ENCODE measurements around the gene RGL3. TPM values are rescaled to one million over a fixed set of nuclear protein-coding genes. Genes with fewer than 3 reads are reported as not detected.

Gene RGL3
- total RNA-seq, 1 experiment from 2014 or later: 100 TPM

DNA sequence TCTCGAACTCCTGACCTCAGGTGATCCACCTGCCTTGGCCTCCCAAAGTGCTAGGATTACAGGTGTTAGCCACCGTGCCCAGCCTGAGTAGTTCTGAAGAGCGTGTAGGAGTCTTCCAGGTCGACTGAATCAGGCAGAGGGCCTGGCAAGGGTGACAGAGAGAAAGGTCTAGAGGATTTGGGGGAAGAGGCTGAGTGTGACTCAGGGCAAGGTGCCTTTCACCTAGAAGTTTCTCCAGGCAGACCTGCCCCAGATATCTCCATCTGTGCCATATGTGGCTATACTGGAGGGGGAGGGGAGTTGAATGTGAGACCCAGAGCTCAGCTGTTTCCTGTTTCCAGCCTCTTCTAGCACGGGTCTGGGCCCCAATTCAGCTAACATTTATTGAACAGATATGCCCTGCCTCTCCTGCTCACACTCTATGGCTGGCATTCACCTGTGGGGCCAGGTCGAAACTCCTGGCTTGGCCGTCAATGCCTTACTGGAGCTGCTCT is 71.5 kb downstream of the RGL3 start:
- Histone ChIP-seq H3F3A (ENCODE audit: insufficient read depth, low read depth) (peaks cover 47% of the 10 kb centered on the region), H3K27ac (peak overlapping the region; percentile 67), H3K4me1 (replicated peaks; ENCODE audit: insufficient read depth) (peaks cover 36% of the 10 kb centered on the region), H3K4me3 (no peak overlapping the region), H3K9me3 (ENCODE audit: insufficient read depth, low read depth) (no peaks in the 10 kb centered on the region), H3K4me2 (peak overlapping the region; percentile 86), H4K20me1 (ENCODE audit: insufficient read depth) (no peaks in the 10 kb centered on the region), H3K36me3 (ENCODE audit: low read depth) (peaks cover 3% of the 10 kb centered on the region; the same call in 1 of the 2 replicates), H2AFZ (no peak overlapping the region), H3K27me3 (ENCODE audit: insufficient read depth, low read depth) (no peaks in the 10 kb centered on the region), H3K79me2 (ENCODE audit: low read depth) (peaks cover 24% of the 10 kb centered on the region), H3K9me2 (ENCODE audit: insufficient read depth) (no peaks in the 10 kb centered on the region)
- intact Hi-C loops (cut with micrococcal nuclease; ENCODE audit: unreplicated experiment): loop anchor here (2.0 kb wide), 1 partner anchor 23 kb away; no protein-coding TSS in a partner anchor
- ChIA-PET CTCF (no interaction called here), POLR2A (ENCODE audit: unreplicated experiment) (interaction anchor here (1.1 kb wide), 1 partner anchor 11 kb away, joined by 18 read pairs; no protein-coding TSS in a partner anchor)
- BruUV-seq (replicated peaks): no TSS peak
- TF ChIP-seq, protein P1, sequence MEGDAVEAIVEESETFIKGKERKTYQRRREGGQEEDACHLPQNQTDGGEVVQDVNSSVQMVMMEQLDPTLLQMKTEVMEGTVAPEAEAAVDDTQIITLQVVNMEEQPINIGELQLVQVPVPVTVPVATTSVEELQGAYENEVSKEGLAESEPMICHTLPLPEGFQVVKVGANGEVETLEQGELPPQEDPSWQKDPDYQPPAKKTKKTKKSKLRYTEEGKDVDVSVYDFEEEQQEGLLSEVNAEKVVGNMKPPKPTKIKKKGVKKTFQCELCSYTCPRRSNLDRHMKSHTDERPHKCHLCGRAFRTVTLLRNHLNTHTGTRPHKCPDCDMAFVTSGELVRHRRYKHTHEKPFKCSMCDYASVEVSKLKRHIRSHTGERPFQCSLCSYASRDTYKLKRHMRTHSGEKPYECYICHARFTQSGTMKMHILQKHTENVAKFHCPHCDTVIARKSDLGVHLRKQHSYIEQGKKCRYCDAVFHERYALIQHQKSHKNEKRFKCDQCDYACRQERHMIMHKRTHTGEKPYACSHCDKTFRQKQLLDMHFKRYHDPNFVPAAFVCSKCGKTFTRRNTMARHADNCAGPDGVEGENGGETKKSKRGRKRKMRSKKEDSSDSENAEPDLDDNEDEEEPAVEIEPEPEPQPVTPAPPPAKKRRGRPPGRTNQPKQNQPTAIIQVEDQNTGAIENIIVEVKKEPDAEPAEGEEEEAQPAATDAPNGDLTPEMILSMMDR (conservative IDR thresholded peaks at IDR 0.05): no peak
- TF ChIP-seq EZH2 (IDR thresholded peaks at IDR 0.05; ENCODE audit: low read depth): no peak
- peak in 1 of 2 experiments; percentile 50 for DNase-seq

DNA sequence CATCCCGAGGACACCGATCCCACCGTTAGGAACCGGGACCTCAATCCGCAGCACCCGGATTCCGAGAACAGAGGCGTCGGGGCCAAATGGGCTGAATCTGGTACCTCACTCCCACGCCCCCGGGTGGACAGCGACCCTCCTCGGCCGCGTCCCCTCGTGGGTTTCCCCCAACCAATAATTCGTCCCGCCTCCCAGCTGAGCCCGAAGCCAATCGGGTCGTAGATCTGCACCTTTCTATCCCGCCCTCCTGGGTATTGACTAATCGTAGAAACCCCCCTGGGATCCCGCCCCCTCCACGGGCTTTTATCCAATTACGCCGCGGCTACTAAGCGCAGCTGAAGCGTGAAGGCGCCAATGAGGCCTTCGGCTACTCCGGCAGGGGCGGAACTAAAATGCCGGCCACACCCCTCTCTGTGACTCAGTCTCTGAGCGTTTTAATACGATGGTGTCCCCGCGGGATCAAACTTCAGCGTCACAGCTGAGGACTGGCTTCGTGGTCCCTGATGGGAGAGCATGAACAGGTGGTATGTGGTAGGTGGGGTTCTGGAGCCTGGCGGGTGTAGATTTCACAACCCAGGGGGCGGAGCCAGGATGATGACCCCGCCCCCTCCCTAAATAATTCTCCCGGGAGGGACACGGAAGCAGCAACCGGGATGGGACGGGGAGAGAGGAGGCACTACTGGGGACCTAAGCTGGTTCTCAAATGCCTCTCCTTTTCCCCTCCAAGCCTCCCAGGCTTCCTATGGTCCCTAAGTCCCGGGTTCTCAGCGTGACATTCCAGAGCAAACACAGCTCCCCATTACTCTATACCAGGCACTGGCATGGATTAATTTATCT is 72.8 kb downstream of the RGL3 start, which contains the start of the genes CCDC159 and TMEM205:
Gene CCDC159, plus strand, starts transcription at position 416 of the 837 bp plus-strand sequence. Its CDS starts 88 bp downstream, at position 504.
Gene TMEM205, minus strand, starts transcription at position 165 of the 837 bp plus-strand sequence. CDS start 649 bp downstream, outside the sequence.
- Histone ChIP-seq H2AFZ (peak within 1 kb of the TSS; percentile 80), H3K9me3 (ENCODE audit: insufficient read depth, low read depth) (no peaks in the 10 kb centered on the region), H3K9me2 (ENCODE audit: insufficient read depth) (no peaks in the 10 kb centered on the region), H4K20me1 (ENCODE audit: insufficient read depth) (no peaks in the 10 kb centered on the region), H3K27ac (peak within 1 kb of the TSS; percentile 67), H3K4me3 (peak within 1 kb of the TSS; percentile 90), H3K27me3 (ENCODE audit: insufficient read depth, low read depth) (no peaks in the 10 kb centered on the region), H3F3A (ENCODE audit: insufficient read depth, low read depth) (peaks cover 53% of the 10 kb centered on the region), H3K79me2 (ENCODE audit: low read depth) (peaks cover 29% of the 10 kb centered on the region), H3K4me2 (peak within 1 kb of the TSS; percentile 92), H3K4me1 (replicated peaks; ENCODE audit: insufficient read depth) (peaks cover 36% of the 10 kb centered on the region), H3K36me3 (ENCODE audit: low read depth) (peaks cover 14% of the 10 kb centered on the region)
- ChIA-PET CTCF (interaction anchor here (0.5 to 1.4 kb wide), 2 partner anchors 52 to 76 kb away, joined by 3 to 8 read pairs; no protein-coding TSS in a partner anchor), POLR2A (ENCODE audit: unreplicated experiment) (interaction anchor here (0.5 to 0.7 kb wide), 7 partner anchors 35 to 250 kb away, joined by 3 to 25 read pairs (median 4); no protein-coding TSS in a partner anchor)
- BruUV-seq (replicated peaks): no TSS peak
- peak; percentile 98 to 99 for DNase-seq
- intact Hi-C loops (cut with micrococcal nuclease; ENCODE audit: unreplicated experiment): loop anchor here (1.0 to 2.0 kb wide), 2 partner anchors 22 to 29 kb away; no protein-coding TSS in a partner anchor
- TF ChIP-seq, protein P1 (conservative IDR thresholded peaks at IDR 0.05): no peak
- TF ChIP-seq EZH2 (IDR thresholded peaks at IDR 0.05; ENCODE audit: low read depth): no peak

DNA sequence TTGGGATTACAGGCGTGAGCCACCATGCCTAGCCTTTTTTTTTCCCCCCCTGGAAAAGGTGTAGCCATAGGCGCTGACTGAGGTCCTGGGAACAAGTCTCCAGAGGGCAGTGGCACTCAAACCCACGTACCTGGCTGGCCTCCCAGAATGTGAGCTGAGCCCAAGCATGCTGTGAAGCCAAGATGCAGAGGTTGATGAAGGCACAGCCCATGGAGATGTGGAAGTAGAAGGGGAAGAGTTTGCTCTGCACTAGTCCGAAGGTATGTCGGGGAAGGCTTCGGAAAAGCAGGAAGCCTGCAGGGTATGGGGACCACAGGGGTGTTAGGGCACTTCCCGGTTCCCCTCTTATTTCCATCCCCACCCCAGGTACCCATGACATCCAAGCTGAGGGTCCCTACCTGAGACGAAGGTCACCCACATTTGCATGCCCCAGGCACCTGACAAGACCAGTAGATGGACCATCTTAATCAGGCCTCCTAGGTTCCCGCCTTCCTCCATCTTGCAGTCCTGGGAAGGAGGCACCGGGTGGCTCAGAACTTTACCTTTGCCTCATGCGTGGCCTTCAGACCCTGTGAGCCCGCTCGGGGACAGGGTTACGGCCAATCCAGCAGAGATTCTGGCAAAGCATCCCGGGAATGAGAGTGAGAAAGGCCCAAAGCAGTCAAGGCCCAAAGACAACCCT is 73.9 kb downstream of the RGL3 start:
- Histone ChIP-seq H2AFZ (peak overlapping the region; percentile 80; the same call in 1 of the 2 replicates), H4K20me1 (ENCODE audit: insufficient read depth) (no peaks in the 10 kb centered on the region), H3K27me3 (ENCODE audit: insufficient read depth, low read depth) (no peaks in the 10 kb centered on the region), H3K4me1 (replicated peaks; ENCODE audit: insufficient read depth) (peaks cover 36% of the 10 kb centered on the region), H3K9me3 (ENCODE audit: insufficient read depth, low read depth) (no peaks in the 10 kb centered on the region), H3K36me3 (ENCODE audit: low read depth) (peaks cover 17% of the 10 kb centered on the region), H3K9me2 (ENCODE audit: insufficient read depth) (no peaks in the 10 kb centered on the region), H3F3A (ENCODE audit: insufficient read depth, low read depth) (peaks cover 54% of the 10 kb centered on the region), H3K4me2 (peak overlapping the region; percentile 92), H3K27ac (peak overlapping the region; percentile 61), H3K4me3 (peak overlapping the region; percentile 90), H3K79me2 (ENCODE audit: low read depth) (peaks cover 29% of the 10 kb centered on the region)
- CTCF ChIA-PET: interaction anchor here (0.6 to 1.4 kb wide), 2 partner anchors 31 to 51 kb away, joined by 3 to 6 read pairs; no protein-coding TSS in a partner anchor
- DNase-seq: peak; percentile 22 to 53
- intact Hi-C loops (cut with micrococcal nuclease; ENCODE audit: unreplicated experiment): loop anchor here (2.0 kb wide), 1 partner anchor 50 kb away; no protein-coding TSS in a partner anchor
- no peak for TF ChIP-seq EZH2 (IDR thresholded peaks at IDR 0.05; ENCODE audit: low read depth)
- TF ChIP-seq, protein P1 (conservative IDR thresholded peaks at IDR 0.05): no peak
- BruUV-seq (replicated peaks): no TSS peak
- POLR2A ChIA-PET (ENCODE audit: unreplicated experiment): interaction anchor here (0.5 kb wide), 1 partner anchor 251 kb away, joined by 3 read pairs; no protein-coding TSS in a partner anchor

All from PC-9 (cell line).